Adipose tissue (tissue), 3 donors: ENCODE measurements around the gene SYPL2. TPM values are rescaled to one million over a fixed set of nuclear protein-coding genes. Genes with fewer than 3 reads are reported as not detected.
"Not testable (repeated sequence)": the region's sequence is repeated elsewhere in the genome, so short reads cannot be mapped to it uniquely, and the experiment has no call there.

Experiments used
- H3K27ac ChIP-seq: one replicate; pipeline ENCODE4 v1.5.1; 2013; ENCODE audit warnings: low read depth, low read length
- WGBS, 3 donors: extraction: QIAGEN DNeasy Blood & Tissue Kit; methylation state at CpG; one replicate each; pipeline ENCODE4 v1.1.7; 2013; 5-methylcytosine and 5-hydroxymethylcytosine counted together
- polyA plus RNA-seq, 3 donors: library from polyadenylated mRNA; stranded (reverse); fragments of 200-250 nt; gene quantifications; one replicate each; pipeline ENCODE4 v1.2.3, GENCODE V29; 2013
- donor health status: healthy with polysubstance abuse.
- donor health status: Bipolar disorder and iron deficiency.
- donor health status: healthy.

The SYPL2 gene
- polyA plus RNA-seq, 3 donors = 1.2 to 2.5 (median 2.1) TPM

DNA sequence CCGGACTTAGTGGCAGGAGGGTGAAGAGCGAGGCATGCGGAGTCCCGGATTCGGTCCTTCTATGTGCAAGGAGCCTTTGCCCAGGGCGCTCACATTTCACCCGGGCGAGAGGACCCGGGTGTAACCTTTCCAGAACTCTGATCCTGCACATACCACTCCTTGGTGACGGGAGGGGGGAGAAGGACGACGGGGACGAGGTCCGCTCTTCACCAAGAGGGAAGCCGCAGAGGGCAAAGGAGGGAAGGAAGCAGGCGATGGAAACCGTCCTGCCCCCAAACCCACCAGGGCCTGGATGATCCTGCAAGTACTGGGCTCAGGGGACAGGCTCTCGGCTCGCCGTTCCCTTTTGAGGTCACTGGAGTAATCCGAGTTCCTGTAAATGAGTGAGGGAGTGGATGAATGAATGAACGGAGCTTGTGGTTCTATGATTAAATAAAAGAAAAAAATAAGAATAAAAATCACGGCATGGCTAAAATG is 993 bp downstream of the SYPL2 start:
- no peak overlapping the region for H3K27ac ChIP-seq
- 14 to 15% (median 14%) methylated on average over 23 of the region's 23 CpGs for WGBS, 3 donors

DNA sequence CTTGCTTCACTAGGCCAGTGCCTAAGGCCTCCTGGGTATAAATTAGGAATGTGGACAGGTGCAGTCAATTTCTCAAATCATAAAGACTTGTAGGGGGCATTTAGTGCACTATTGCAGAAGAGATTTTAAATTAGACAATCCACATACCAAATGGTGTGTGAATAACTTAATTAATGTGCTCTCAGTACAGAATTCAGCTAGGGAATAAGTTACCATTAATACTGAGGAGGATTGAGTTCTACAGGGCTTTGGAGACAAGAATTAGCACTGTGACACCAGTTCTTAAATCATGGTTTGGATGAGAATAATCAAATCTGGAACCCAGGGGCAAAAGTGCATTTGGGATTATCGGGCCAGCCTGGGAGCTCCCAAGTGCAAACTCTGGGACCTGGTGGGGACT is 1.7 kb downstream of the SYPL2 start:
- no peak overlapping the region for H3K27ac ChIP-seq
- WGBS, 3 donors = 92 to 97% (median 94%) methylated on average over 1 of the region's 1 CpG

DNA sequence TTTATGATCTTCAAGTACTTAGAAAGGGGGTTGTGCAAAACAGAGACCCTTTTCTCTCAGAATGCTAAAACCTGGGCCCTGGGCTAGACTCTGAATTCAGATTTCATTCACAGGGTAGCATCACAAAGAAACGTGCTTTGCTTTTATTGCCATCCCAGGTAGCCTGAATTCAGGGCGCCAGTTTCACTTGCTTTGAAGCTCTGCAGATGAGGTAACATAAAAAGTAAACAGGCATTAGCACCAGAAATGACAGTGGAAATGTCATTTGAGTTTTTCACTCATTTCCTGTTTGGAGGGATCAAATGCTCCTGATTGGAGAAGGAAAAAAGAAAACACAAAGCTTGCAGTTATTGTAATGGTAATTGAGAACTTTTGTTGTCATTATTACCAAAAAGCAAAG is 2.6 kb downstream of the SYPL2 start:
- WGBS, 3 donors = 32 to 54% (median 36%) methylated on average over 2 of the region's 2 CpGs
- no peak overlapping the region for H3K27ac ChIP-seq

DNA sequence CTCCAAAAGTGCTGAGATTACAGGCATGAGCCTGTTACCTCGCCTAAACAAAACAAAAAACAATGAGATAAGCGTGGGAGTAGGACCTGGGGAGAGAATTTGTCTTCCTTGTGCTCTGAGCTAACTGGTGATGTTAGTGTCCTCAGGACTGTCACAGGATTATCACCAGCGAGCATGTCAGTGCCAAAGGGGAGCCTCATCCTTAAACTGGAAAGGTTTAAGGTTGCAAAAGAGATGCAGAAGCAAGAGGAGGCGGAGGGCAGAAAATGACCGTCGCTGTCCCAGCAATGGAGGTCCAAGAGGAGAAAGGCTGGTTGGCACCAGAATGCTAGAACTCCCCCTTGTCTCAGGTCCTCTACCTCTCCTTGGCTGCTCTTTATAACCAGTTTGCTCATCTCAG is 3.9 kb downstream of the SYPL2 start:
- 63 to 68% (median 66%) methylated on average over 6 of the region's 6 CpGs for WGBS, 3 donors
- no peak overlapping the region for H3K27ac ChIP-seq

DNA sequence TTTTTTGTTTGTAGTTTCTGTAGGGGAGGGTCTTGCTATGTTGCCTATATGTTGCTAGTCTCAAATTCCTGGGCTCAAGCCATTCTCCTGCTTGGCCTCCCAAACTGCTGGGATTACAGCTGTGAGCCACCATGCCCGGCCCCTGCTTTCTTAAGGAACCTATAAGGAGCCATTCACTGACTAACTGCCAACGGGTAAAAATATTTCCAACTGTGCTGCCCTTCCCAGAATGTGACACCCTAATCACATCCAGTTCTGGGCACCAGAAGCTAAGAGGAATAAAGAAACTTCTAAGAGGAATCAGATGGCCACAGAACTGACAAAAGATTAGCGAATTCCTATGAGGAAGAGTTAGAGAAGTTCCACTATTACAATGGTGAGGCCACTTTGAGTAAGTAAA is 6.4 kb downstream of the SYPL2 start:
- H3K27ac ChIP-seq = no peak overlapping the region
- 64 to 70% (median 70%) methylated on average over 3 of the region's 3 CpGs for WGBS, 3 donors

DNA sequence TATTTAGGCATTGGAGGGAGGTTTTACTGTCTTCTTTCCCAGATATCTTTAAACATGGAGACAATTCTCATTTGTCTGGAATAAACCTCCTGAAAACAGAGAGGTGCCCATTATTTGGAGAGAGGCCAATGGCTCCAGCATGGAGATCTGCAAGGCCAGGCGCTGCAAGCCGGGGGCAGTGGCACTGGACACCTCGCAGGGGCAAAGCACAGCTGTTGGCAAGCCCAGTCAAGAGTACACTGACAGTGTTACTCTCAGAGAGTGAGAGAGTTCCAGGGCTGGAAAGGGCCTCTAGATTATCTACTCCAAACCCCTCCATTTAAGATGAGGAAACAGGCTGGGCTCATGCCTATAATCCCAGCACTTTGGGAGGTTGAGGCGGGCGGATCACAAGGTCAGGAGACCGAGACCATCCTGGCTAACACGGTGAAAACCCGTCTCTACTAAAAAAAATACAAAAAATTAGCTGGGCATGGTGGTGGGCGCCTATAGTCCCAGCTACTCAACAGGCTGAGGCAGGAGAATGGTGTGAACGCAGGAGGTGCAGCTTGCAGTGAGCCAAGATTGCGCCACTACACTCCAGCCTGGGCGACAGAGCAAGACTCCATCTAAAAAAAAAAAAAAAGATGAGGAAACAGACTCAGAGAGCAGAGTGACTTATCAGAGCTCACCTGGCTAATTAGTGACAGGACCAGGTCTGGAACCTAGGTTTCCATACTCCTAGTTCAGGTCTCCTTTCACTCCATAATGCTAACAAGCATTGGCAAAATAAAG is 7.1 kb downstream of the SYPL2 start:
- H3K27ac ChIP-seq = not testable (repeated sequence)
- 84 to 86% (median 85%) methylated on average over 12 of the region's 12 CpGs for WGBS, 3 donors

DNA sequence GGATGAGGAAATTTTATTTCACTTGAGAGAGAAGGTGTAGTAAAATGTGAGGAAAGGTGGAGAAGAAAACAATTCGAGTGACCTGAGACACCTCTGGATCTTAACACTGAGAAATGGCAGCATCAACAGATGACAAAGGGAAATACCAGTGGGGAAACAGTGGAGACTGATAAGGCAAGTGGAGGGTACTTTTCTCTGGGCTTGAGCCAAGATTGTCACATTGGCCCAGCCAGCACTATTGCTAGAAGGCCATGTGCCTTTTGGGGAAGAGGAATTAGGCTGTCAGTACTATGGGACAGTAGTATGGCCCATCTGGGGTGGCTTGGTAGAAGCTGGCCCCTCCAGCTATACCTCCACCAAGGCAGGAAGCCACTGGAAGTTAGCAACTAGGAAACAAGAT is 8.4 kb downstream of the SYPL2 start:
- WGBS, 3 donors = 60 to 81% (median 64%) methylated on average over 1 of the region's 1 CpG
- no peak overlapping the region for H3K27ac ChIP-seq

DNA sequence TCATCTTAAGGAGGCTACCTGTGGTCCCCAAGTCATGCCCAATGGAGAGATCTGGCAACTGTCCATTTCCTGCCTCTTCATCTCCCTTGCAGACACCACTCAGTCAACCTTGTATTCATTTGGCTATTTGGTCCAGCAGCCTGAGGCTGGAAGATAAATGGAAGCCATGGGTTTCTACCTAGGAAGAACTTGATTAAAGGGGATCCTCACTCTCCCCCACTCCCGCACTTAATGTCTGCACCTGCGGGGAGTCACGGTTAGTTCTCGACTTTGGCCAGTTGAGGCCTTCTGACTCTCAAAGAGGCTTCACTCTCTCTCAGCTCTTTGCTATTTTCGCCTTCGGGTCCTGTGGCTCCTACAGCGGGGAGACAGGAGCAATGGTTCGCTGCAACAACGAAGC is 8.9 kb downstream of the SYPL2 start:
- WGBS, 3 donors = 80 to 84% (median 84%) methylated on average over 9 of the region's 9 CpGs
- H3K27ac ChIP-seq = no peak overlapping the region

DNA sequence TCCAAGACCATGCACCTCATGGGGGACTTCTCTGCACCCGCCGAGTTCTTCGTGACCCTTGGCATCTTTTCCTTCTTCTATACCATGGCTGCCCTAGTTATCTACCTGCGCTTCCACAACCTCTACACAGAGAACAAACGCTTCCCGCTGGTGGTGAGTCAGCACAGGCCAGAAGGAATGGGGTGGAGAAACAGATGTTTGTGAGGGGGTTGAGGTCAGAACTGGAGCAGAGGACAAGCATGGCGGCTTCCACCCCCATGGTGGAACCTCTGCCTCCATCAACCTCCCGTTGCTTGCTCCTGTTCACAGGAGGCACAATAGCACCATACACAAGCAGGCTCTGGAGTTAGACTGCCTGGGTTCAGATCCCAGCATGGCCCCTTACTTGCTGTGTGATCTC is 10.5 kb downstream of the SYPL2 start:
- WGBS, 3 donors = 89 to 91% (median 89%) methylated on average over 8 of the region's 8 CpGs
- H3K27ac ChIP-seq = no peak overlapping the region

DNA sequence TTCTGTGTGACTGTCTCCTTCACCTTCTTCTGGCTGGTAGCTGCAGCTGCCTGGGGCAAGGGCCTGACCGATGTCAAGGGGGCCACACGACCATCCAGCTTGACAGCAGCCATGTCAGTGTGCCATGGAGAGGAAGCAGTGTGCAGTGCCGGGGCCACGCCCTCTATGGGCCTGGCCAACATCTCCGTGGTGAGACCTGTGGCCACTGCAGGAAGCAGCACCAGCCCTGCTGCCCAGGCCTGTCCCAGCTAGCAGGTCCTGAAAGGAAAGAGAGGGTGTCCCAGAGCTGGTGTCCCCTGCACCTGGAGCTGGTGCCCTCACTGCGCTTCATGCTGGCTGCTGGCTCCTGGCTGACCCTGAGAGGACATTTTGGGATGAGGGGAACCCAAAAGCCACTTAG is 11.5 kb downstream of the SYPL2 start:
- no peak overlapping the region for H3K27ac ChIP-seq
- 58 to 78% (median 66%) methylated on average over 6 of the region's 6 CpGs for WGBS, 3 donors

DNA sequence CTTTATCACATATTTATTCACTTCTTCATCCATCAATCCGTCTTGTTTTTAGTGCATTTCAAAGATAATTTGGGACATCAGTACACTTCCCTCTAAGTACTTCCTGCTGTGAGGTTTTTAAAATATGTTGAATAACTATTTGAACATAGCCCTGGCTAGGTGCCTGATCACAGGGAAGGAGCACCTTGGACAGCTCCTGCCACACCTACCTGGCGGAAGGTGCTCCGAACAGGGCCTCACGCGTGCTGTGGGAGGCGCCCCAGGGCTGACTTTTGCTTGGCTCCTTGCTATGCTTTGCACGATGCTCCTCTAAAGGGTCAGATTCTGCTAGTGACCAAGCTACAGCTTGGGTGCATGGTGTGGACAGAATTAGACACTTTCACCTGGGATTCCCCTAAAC is 12.5 kb downstream of the SYPL2 start:
- no peak overlapping the region for H3K27ac ChIP-seq
- 15 to 22% (median 18%) methylated on average over 7 of the region's 7 CpGs for WGBS, 3 donors

DNA sequence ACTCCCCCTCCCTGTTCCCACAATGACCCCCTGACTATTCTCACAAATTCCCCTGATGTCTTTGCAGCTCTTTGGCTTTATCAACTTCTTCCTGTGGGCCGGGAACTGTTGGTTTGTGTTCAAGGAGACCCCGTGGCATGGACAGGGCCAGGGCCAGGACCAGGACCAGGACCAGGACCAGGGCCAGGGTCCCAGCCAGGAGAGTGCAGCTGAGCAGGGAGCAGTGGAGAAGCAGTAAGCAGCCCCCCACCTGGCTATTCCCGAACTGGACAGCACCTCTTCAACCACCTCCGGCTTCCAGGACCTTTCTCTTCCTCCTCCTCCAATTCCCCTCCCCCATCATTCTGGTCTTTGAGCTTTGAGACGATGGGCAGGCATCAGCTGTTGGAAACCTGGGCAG is 13.0 kb downstream of the SYPL2 start:
- WGBS, 3 donors = 71 to 80% (median 75%) methylated on average over 4 to 5 of the region's 5 CpGs
- no peak overlapping the region for H3K27ac ChIP-seq

DNA sequence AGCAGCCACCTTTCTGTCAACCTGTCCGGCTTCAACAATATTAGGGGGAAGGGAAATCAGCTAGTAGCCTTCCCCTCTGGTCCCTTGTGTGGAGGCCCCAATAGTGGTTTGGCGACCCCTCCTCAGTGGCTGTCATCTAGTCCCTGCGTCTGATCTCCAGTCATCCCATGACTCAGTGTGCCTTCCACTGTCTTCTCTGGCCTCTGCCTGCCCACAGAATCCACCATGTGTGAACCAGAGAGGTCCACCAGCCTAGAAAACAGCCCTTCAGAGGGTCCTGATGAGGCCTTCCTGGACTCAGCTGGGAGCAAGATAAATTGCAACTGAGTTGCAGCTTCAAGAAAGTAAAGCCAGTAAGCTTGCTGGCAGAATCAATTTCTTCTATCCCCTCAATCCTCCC is 13.6 kb downstream of the SYPL2 start:
- 89 to 95% (median 90%) methylated on average over 3 of the region's 3 CpGs for WGBS, 3 donors
- no peak overlapping the region for H3K27ac ChIP-seq

DNA sequence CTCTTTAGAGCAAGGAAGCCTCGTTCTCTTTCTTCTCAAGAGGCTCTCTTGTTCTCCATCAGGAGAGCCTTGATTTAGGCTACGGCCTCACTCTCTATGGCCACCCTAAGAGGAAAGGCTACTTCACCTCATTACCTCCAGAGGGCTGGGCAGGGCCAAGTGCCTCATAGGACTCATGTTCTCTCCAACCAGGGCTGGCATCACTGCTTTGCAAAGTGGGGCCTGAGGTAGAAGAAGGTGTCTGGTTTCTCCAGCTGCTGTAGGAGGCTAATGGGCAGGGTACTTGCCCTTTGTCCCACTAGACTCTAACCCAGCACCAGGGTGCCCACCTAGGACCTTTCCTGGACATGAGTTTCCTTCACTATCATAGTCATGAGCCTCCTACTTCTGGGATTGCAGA is 15.3 kb downstream of the SYPL2 start:
- no peak overlapping the region for H3K27ac ChIP-seq
- 83 to 90% (median 90%) methylated on average over 2 of the region's 2 CpGs for WGBS, 3 donors

DNA sequence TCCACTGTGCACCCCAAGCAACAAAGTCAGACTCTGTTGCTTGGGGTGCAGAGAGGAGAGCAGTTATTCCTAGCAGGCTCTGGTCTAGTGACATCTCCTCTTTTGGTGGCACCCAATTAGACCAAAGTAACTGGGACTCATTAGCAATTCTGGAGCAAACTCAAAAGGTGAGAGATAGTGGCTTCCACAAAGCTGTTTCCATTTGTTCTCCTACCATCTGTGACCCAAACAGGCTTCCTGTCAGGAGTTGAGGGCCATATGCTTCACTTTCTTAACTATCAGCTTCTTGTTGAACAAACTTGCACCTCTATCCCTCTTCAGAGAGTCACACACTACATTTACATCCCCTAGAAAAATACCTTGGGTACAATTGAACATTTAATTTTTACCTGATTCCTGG is 15.9 kb downstream of the SYPL2 start:
- H3K27ac ChIP-seq = no peak overlapping the region

DNA sequence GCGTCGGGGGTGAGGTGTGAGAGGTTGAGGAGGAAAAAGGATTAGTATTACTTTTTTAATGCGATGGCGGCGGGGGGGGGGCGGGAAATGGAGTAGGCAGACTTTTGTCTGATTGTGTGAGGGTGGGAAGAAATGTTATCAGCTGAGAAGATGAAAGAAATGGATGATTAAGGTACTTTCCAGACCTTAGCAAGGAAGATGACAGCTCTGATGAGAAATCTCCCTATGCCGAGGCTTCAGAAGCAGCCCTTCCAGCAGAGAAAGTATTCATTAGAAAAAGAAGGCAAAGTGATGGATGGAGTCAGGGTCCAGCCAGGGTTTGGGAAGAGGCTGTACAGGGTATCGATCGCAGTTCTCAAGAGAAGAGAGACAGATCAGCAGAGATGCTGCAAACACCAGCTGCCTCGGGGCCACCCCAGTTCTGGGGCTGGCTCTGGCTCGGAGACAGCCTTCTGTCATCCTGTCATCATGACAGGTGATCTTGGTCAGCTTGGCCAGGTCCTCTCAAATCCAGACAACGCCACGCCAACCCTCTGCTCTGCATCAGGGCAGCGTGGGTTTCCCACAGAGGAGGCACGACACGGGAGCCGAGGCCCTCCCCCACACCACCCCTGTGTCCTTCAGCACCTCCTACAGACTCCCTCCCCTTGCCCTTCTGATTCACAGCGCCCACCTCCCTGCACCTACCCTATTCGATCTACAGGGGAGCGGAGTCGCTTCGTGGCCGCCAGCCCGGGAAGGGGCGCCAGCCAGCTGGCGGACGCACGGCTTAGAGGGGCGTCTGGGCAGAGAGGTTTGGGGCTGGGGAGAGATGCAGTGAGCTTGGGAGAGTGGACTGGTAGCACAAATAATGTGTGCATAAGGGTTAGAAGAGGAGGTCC is 16.7 kb downstream of the SYPL2 start:
- no peak overlapping the region for H3K27ac ChIP-seq
- 8 to 14% (median 12%) methylated on average over 29 of the region's 29 CpGs for WGBS, 3 donors

DNA sequence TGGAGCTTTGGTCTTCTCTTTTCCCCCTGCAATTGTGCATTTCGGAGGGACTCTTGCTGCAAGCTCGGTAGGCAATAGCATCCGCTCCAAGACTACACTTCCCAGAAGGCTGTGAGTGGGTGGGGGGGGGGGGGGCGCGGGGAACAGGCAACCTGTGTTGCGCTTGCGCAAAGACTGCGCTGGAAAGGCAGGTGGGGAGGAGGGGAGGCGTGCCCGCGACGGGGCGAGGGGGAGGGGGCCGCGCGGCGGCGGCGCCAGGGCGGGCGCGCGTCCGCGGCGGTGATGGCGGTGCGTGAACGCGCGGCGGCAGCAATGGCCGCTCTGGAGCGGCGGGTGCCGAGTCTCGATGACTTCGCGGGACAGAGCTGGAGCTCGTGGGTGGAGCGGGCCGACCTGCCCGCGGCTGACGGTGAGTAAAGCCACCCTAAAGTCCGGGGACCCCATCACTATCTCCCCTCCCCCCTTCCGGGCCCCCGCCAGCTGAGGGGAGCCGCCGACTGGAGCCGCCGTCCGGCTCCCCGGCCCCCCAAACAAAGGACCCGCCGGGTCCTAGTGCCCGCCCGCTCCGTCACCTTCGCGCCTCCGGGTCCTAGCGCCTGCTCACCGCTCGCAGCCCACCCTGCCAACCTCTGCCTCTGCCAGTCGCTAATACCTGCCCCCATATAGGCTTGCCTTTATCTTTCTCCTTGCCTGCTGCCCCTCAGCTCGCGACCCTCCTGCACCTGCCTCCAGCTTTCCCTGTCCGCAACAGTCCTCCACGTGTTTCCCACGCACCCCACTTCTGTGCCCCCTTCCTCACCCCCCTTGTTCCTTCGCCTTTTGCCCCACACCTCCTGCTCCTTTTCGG is 17.5 kb downstream of the SYPL2 start, which contains the start of gene ATXN7L2:
ATXN7L2 (plus strand) TSS at position 234 of the 847 bp plus-strand sequence; CDS start at position 283, 49 bp downstream.
- 0% methylated on average over 32 to 71 of the region's 73 CpGs for WGBS, 3 donors

DNA sequence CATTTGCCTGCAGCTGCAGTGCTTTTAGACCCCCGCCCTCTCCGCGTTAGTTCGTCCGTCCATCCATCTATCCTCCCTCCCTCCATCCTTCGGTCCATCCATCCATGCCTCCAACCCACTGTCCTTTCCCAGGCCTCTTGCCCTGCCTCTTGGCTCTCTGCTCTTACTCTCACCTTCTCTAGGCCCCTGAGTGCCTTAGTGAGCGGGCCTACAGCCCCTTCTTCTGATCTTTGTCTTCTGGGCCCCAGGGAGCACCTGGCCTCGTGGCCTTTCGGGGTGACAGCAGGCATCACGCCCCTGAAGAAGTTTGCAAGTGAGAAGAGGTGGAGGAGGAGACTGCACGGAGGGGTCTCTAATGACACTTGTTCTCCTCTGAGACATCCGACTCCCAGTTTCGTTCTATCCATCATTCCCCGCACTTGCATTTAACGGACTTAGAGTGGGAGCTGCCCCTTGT is 18.2 kb downstream of the SYPL2 start:
- 26 to 33% (median 32%) methylated on average over 15 of the region's 15 CpGs for WGBS, 3 donors
- H3K27ac ChIP-seq = no peak overlapping the region

More for the DNA sequence above, 17.5 kb downstream of the SYPL2 start, which contains the start of gene ATXN7L2:
- peak within 1 kb of the TSS; percentile 41 for H3K27ac ChIP-seq
